B cell (primary cell): ENCODE data around the gene CD244.

Experiments
- EZH2 ChIP-seq: IDR thresholded peaks from 2 replicates; pipeline ENCODE4 v1.6.1; 2012; ENCODE audit warnings: borderline replicate concordance, low read depth, mild to moderate bottlenecking, moderate library complexity, low read length; ENCODE audit not compliant: insufficient read depth, poor library complexity, severe bottlenecking
- TF ChIP-seq, protein P1 (sequence below): fragments of 200-600 bp; IDR thresholded peaks from one replicate; pipeline ENCODE4 v1.8.0; 2022; ENCODE audit warnings: antibody characterized with exemption, mild to moderate bottlenecking

DNA sequence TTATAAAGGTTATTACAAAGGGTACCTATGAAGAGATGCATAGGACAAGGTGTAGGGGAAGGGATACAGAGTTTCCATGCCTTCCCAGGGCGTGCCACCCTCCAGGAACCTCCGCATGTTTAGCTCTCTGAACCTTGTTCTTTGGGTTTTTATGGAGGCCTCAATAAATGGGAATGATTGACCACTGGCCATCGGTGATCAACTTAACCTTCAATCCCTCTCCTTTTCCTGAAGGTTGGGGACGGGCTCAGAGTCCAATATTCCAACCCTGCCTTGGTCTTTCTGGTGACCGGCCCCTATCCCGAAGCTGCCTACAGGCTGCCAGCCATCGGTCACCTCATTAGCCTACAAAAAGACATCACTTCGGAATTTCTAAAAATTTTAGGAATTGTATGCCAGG lies 11.7 kb downstream of the CD244 start:
- TF ChIP-seq, protein P1, sequence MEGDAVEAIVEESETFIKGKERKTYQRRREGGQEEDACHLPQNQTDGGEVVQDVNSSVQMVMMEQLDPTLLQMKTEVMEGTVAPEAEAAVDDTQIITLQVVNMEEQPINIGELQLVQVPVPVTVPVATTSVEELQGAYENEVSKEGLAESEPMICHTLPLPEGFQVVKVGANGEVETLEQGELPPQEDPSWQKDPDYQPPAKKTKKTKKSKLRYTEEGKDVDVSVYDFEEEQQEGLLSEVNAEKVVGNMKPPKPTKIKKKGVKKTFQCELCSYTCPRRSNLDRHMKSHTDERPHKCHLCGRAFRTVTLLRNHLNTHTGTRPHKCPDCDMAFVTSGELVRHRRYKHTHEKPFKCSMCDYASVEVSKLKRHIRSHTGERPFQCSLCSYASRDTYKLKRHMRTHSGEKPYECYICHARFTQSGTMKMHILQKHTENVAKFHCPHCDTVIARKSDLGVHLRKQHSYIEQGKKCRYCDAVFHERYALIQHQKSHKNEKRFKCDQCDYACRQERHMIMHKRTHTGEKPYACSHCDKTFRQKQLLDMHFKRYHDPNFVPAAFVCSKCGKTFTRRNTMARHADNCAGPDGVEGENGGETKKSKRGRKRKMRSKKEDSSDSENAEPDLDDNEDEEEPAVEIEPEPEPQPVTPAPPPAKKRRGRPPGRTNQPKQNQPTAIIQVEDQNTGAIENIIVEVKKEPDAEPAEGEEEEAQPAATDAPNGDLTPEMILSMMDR = no peak
- no peak for TF ChIP-seq EZH2
